GM21526 (cell line): Measurements from ENCODE around the gene TET2.
"Not testable (repeated sequence)": the region's sequence is repeated elsewhere in the genome, so short reads cannot be mapped to it uniquely, and the experiment has no call there.

Experiments
- ATAC-seq: cut with Tn5 transposase; IDR thresholded peaks from one replicate; pipeline ENCODE4 v1.9.1; 2021; ENCODE audit warnings: moderate library complexity; ENCODE audit not compliant: unreplicated experiment, low FRiP score

TET2 gene

GRCh38 chr4:105281124-105281415 lies 134.4 kb downstream of the TET2 start:
- ATAC-seq: no peak

- no peak for ATAC-seq
These were observed 135.8 kb downstream of the TET2 start for GRCh38 chr4:105282489-105282888.

- ATAC-seq: no peak
These were observed 136.8 kb downstream of the TET2 start for GRCh38 chr4:105283501-105283900.

- ATAC-seq: no peak
These were observed 141.4 kb downstream of the TET2 start for GRCh38 chr4:105288121-105288520.

- ATAC-seq: no peak
These were observed 145.2 kb downstream of the TET2 start for GRCh38 chr4:105291925-105292324.

GRCh38 chr4:105293360-105293759 lies 146.7 kb downstream of the TET2 start:
- no peak for ATAC-seq

GRCh38 chr4:105296672-105297071 lies 150.0 kb downstream of the TET2 start:
- ATAC-seq: no peak

- ATAC-seq: not testable (repeated sequence)
These were observed 152.4 kb downstream of the TET2 start for GRCh38 chr4:105299027-105299426.

GRCh38 chr4:105304085-105304484 lies 157.4 kb downstream of the TET2 start:
- ATAC-seq: no peak

GRCh38 chr4:105305019-105305836 lies 158.6 kb downstream of the TET2 start:
- peak; percentile 46 for ATAC-seq

- ATAC-seq: peak; percentile 94
These were observed 159.6 kb downstream of the TET2 start for GRCh38 chr4:105306158-105306781.

- no peak for ATAC-seq
These were observed 160.1 kb downstream of the TET2 start for GRCh38 chr4:105306820-105307219.

- ATAC-seq: no peak
These were observed 171.8 kb downstream of the TET2 start for GRCh38 chr4:105318486-105318885.

- ATAC-seq: no peak
These were observed 180.5 kb downstream of the TET2 start for GRCh38 chr4:105327222-105327621.

GRCh38 chr4:105327956-105328355 lies 181.3 kb downstream of the TET2 start:
- no peak for ATAC-seq

GRCh38 chr4:105329081-105329480 lies 182.4 kb downstream of the TET2 start:
- ATAC-seq: no peak
